Left kidney (tissue), 8 donors: ENCODE data around the gene FAM89A. TPM values are rescaled to one million over a fixed set of nuclear protein-coding genes. Genes with fewer than 3 reads are reported as not detected.
A peak's percentile ranks its signal among the peaks of the same experiment; 100 is the strongest.

Source experiments
- DNase-seq: peaks from one replicate; pipeline ENCODE4 v3.0.0-alpha.2; 2013
- long read RNA-seq, 8 donors: transcript quantifications; one replicate each; lab custom pipeline, GENCODE V29; 2026
- polyA plus RNA-seq: library from polyadenylated mRNA; unstranded; fragments of 120-200 nt; gene quantifications from one replicate; pipeline ENCODE4 v1.2.1, GENCODE V29; 2013; ENCODE audit not compliant: insufficient read length

FAM89A gene
- 15.7 TPM for polyA plus RNA-seq
- long read RNA-seq, donor 1, transcript FAM89A-201 (2 exons, 1,495 nt) = major isoform, 15 of 15 reads
- long read RNA-seq, donor 1, partial matches to known transcripts = 0 of 15 reads
- long read RNA-seq, donor 1, other reads (novel, unspliced or antisense) = 0 of 15 reads
- long read RNA-seq, donor 2, transcript FAM89A-201 (2 exons, 1,495 nt) = major isoform, 15 of 15 reads
- long read RNA-seq, donor 2, partial matches to known transcripts = 0 of 15 reads
- long read RNA-seq, donor 2, other reads (novel, unspliced or antisense) = 0 of 15 reads
- long read RNA-seq, donor 3, transcript FAM89A-201 (2 exons, 1,495 nt) = major isoform, 7 of 7 reads
- long read RNA-seq, donor 3, partial matches to known transcripts = 0 of 7 reads
- long read RNA-seq, donor 3, other reads (novel, unspliced or antisense) = 0 of 7 reads
- long read RNA-seq, donor 4 = 0 reads
- long read RNA-seq, donor 5, transcript FAM89A-201 (2 exons, 1,495 nt) = major isoform, 26 of 26 reads
- long read RNA-seq, donor 5, partial matches to known transcripts = 0 of 26 reads
- long read RNA-seq, donor 5, other reads (novel, unspliced or antisense) = 0 of 26 reads
- long read RNA-seq, donor 6, transcript FAM89A-201 (2 exons, 1,495 nt) = major isoform, 8 of 8 reads
- long read RNA-seq, donor 6, partial matches to known transcripts = 0 of 8 reads
- long read RNA-seq, donor 6, other reads (novel, unspliced or antisense) = 0 of 8 reads
- long read RNA-seq, donor 7, transcript FAM89A-201 (2 exons, 1,495 nt) = major isoform, 16 of 16 reads
- long read RNA-seq, donor 7, partial matches to known transcripts = 0 of 16 reads
- long read RNA-seq, donor 7, other reads (novel, unspliced or antisense) = 0 of 16 reads
- long read RNA-seq, donor 8, transcript FAM89A-201 (2 exons, 1,495 nt) = major isoform, 5 of 5 reads
- long read RNA-seq, donor 8, partial matches to known transcripts = 0 of 5 reads
- long read RNA-seq, donor 8, other reads (novel, unspliced or antisense) = 0 of 5 reads

GRCh38 chr1:231040019-231040799 lies at the start of gene FAM89A:
Gene FAM89A, minus strand, starts transcription at chr1:231040254. Its CDS starts 43 bp downstream, at chr1:231040211.
- DNase-seq = peak; percentile 42

- no peak for DNase-seq
Observed at GRCh38 chr1:231084353-231084752, 44.3 kb upstream of the FAM89A start.

GRCh38 chr1:231079163-231079562 lies 39.1 kb upstream of the FAM89A start:
- DNase-seq = no peak

- DNase-seq = no peak
Observed at GRCh38 chr1:231078250-231078649, 38.2 kb upstream of the FAM89A start.

- DNase-seq = no peak
Observed at GRCh38 chr1:231076802-231077201, 36.7 kb upstream of the FAM89A start.

- no peak for DNase-seq
Observed at GRCh38 chr1:231075497-231075896, 35.4 kb upstream of the FAM89A start.

- DNase-seq = no peak
Observed at GRCh38 chr1:231075020-231075419, 35.0 kb upstream of the FAM89A start.

- no peak for DNase-seq
Observed at GRCh38 chr1:231074046-231074445, 34.0 kb upstream of the FAM89A start.

- DNase-seq = no peak
Observed at GRCh38 chr1:231073331-231073730, 33.3 kb upstream of the FAM89A start.

- DNase-seq = no peak
Observed at GRCh38 chr1:231072502-231073094, 32.5 kb upstream of the FAM89A start.

GRCh38 chr1:231072041-231072440 lies 32.0 kb upstream of the FAM89A start:
- no peak for DNase-seq

GRCh38 chr1:231070758-231071444 lies 30.8 kb upstream of the FAM89A start:
- DNase-seq = no peak

GRCh38 chr1:231069333-231069732 lies 29.3 kb upstream of the FAM89A start:
- no peak for DNase-seq

GRCh38 chr1:231068762-231069161 lies 28.7 kb upstream of the FAM89A start:
- DNase-seq = peak; percentile 38

- no peak for DNase-seq
Observed at GRCh38 chr1:231065510-231066241, 25.6 kb upstream of the FAM89A start.

GRCh38 chr1:231064418-231064817 lies 24.4 kb upstream of the FAM89A start:
- no peak for DNase-seq

- no peak for DNase-seq
Observed at GRCh38 chr1:231063331-231063730, 23.3 kb upstream of the FAM89A start.

- DNase-seq = no peak
Observed at GRCh38 chr1:231062500-231063270, 22.6 kb upstream of the FAM89A start.

- no peak for DNase-seq
Observed at GRCh38 chr1:231059566-231060193, 19.6 kb upstream of the FAM89A start.
